CD4-positive, CD25-positive, alpha-beta regulatory T cell (primary cell): ENCODE results near the gene HEG1. TPM values are rescaled to one million over a fixed set of nuclear protein-coding genes. Genes with fewer than 3 reads are reported as not detected.
"Not testable (repeated sequence)": the region's sequence is repeated elsewhere in the genome, so short reads cannot be mapped to it uniquely, and the experiment has no call there.

Source experiments
- ATAC-seq, 2 donors: fragments of 150-1000 bp; cut with Tn5 transposase; one replicate each; pipeline ENCODE4 v1.10.0; 2021; ENCODE audit warnings: low read depth in 2 of 2, moderate number of reproducible peaks in 2 of 2, moderate library complexity in 1 of 2
- DNase-seq, 3 donors: peaks; one replicate each; pipeline versions ENCODE4 v3.0.0 to v3.0.0-alpha.2; 2012 to 2022; ENCODE audit warnings: mixed read lengths in 1 of 3
- H3K27ac ChIP-seq: one replicate; pipeline ENCODE4 v1.7.0; 2013; ENCODE audit warnings: mild to moderate bottlenecking, low read length; ENCODE audit not compliant: insufficient read depth, poor library complexity, severe bottlenecking
- H3K27me3 ChIP-seq: one replicate; pipeline ENCODE4 v1.7.0; 2013; ENCODE audit warnings: low read length; ENCODE audit not compliant: control insufficient read depth, insufficient read depth
- H3K36me3 ChIP-seq: one replicate; pipeline ENCODE4 v1.7.0; 2013; ENCODE audit warnings: mild to moderate bottlenecking, low read length, moderate library complexity; ENCODE audit not compliant: control insufficient read depth, insufficient read depth
- H3K4me1 ChIP-seq: 2 replicates; pipeline ENCODE4 v1.7.0; 2013; ENCODE audit warnings: mild to moderate bottlenecking, low read length; ENCODE audit not compliant: insufficient read depth, control insufficient read depth, poor library complexity, severe bottlenecking
- H3K4me3 ChIP-seq: one replicate; pipeline ENCODE4 v1.7.0; 2013; ENCODE audit warnings: low read depth, mild to moderate bottlenecking, low read length, moderate library complexity
- H3K9me3 ChIP-seq, 2 experiments: 1 replicate in 1 of 2; 2 replicates in 1 of 2; pipeline ENCODE4 v1.7.0; 2013; ENCODE audit warnings: low read length in 2 of 2, mild to moderate bottlenecking in 1 of 2, moderate library complexity in 1 of 2; ENCODE audit not compliant: control insufficient read depth in 2 of 2
- H3K27ac Mint-ChIP-seq, 3 donors: one replicate each; pipeline ENCODE4 v1.8.0; 2020 to 2022; ENCODE audit warnings: mild to moderate bottlenecking in 3 of 3, mixed read lengths in 3 of 3, moderate library complexity in 2 of 3
- H3K27me3 Mint-ChIP-seq: one replicate; pipeline ENCODE4 v1.8.0; 2022; ENCODE audit warnings: mild to moderate bottlenecking, mixed read lengths
- H3K36me3 Mint-ChIP-seq: one replicate; pipeline ENCODE4 v1.8.0; 2020; ENCODE audit warnings: mixed read lengths
- H3K4me1 Mint-ChIP-seq, 4 donors: one replicate each; pipeline ENCODE4 v1.8.0; 2020 to 2022; ENCODE audit warnings: mixed read lengths in 4 of 4, mild to moderate bottlenecking in 1 of 4
- H3K4me3 Mint-ChIP-seq, 4 donors: one replicate each; pipeline ENCODE4 v1.8.0; 2020 to 2022; ENCODE audit warnings: mild to moderate bottlenecking in 4 of 4, mixed read lengths in 4 of 4, moderate library complexity in 3 of 4
- H3K9me3 Mint-ChIP-seq, 7 donors: one replicate each; pipeline ENCODE4 v1.8.0; 2020 to 2022; ENCODE audit warnings: mixed read lengths in 7 of 7, mild to moderate bottlenecking in 3 of 7, moderate library complexity in 2 of 7
- polyA plus RNA-seq, 4 donors: library from polyadenylated mRNA; unstranded; fragments of 300-500 nt; fragmentation: Illumina TruSeq; gene quantifications; one replicate each; pipeline ENCODE4 v1.2.3, GENCODE V29; 2021
- total RNA-seq: library from RNA; stranded (reverse); gene quantifications from one replicate; pipeline ENCODE4 v1.2.3, GENCODE V29; 2022

The HEG1 gene
- total and polyA plus RNA-seq, 5 donors from 2014 or later = 0.95 to 24.8 (median 2.3) TPM

GRCh38 chr3:124965413-124965812 lies 90.4 kb downstream of the HEG1 start:
- no peaks in the 10 kb centered on the region for H3K27me3 ChIP-seq
- no peak overlapping the region for H3K27ac Mint-ChIP-seq
- H3K4me3 Mint-ChIP-seq = no peak overlapping the region
- no peaks in the 10 kb centered on the region for H3K9me3 Mint-ChIP-seq
- DNase-seq (no peak), ATAC-seq (no peak)
- no peaks in the 10 kb centered on the region for H3K4me1 ChIP-seq
- no peak overlapping the region for H3K4me3 ChIP-seq
- H3K27ac ChIP-seq = no peak overlapping the region
- H3K36me3 Mint-ChIP-seq = peaks cover 10% of the 10 kb centered on the region
- H3K9me3 ChIP-seq = no peaks in the 10 kb centered on the region
- H3K36me3 ChIP-seq = peaks cover 13% of the 10 kb centered on the region
- H3K27me3 Mint-ChIP-seq = peaks cover 8% of the 10 kb centered on the region
- peaks cover 0 to 4% (median 0%) of the 10 kb centered on the region in 4 donors for H3K4me1 Mint-ChIP-seq

- no peak overlapping the region for H3K27ac Mint-ChIP-seq
- Histone ChIP-seq H3K36me3 (peaks cover 4% of the 10 kb centered on the region), H3K27ac (no peak overlapping the region), H3K4me1 (no peaks in the 10 kb centered on the region), H3K4me3 (no peak overlapping the region), H3K9me3 (no peaks in the 10 kb centered on the region), H3K27me3 (no peaks in the 10 kb centered on the region)
- ATAC-seq (no peak), DNase-seq (no peak)
- peaks cover 3% of the 10 kb centered on the region for H3K36me3 Mint-ChIP-seq
- H3K27me3 Mint-ChIP-seq = peaks cover 8% of the 10 kb centered on the region
- peaks cover 0 to 4% (median 0%) of the 10 kb centered on the region in 4 donors for H3K4me1 Mint-ChIP-seq
- no peaks in the 10 kb centered on the region for H3K9me3 Mint-ChIP-seq
- no peak overlapping the region for H3K4me3 Mint-ChIP-seq
Measured at GRCh38 chr3:124964387-124964786, 91.4 kb downstream of the HEG1 start.

- no peak for ATAC-seq
- no peaks in the 10 kb centered on the region for H3K27me3 ChIP-seq
- H3K4me3 ChIP-seq = no peak overlapping the region
- H3K4me1 ChIP-seq = no peaks in the 10 kb centered on the region
- no peaks in the 10 kb centered on the region for H3K9me3 ChIP-seq
- H3K36me3 ChIP-seq = no peaks in the 10 kb centered on the region
- no peaks in the 10 kb centered on the region for H3K36me3 Mint-ChIP-seq
- H3K4me1 Mint-ChIP-seq = peaks cover 0 to 4% (median 0%) of the 10 kb centered on the region in 4 donors
- no peaks in the 10 kb centered on the region for H3K9me3 Mint-ChIP-seq
- no peak overlapping the region for H3K4me3 Mint-ChIP-seq
- no peak for DNase-seq
- peaks cover 12% of the 10 kb centered on the region for H3K27me3 Mint-ChIP-seq
- H3K27ac Mint-ChIP-seq = no peak overlapping the region
- no peak overlapping the region for H3K27ac ChIP-seq
Measured at GRCh38 chr3:124963755-124964154, 92.0 kb downstream of the HEG1 start.

GRCh38 chr3:124962403-124962940 lies 93.3 kb downstream of the HEG1 start:
- Mint-ChIP-seq H3K36me3 (no peaks in the 10 kb centered on the region), H3K9me3 (no peaks in the 10 kb centered on the region), H3K27me3 (peaks cover 16% of the 10 kb centered on the region), H3K4me3 (no peak overlapping the region), H3K4me1 (peaks cover 0 to 4% (median 0%) of the 10 kb centered on the region in 4 donors), H3K27ac (no peak overlapping the region)
- DNase-seq = no peak
- H3K27ac ChIP-seq = no peak overlapping the region
- no peak overlapping the region for H3K4me3 ChIP-seq
- no peak for ATAC-seq
- no peaks in the 10 kb centered on the region for H3K36me3 ChIP-seq
- H3K9me3 ChIP-seq = no peaks in the 10 kb centered on the region
- H3K4me1 ChIP-seq = no peaks in the 10 kb centered on the region
- no peaks in the 10 kb centered on the region for H3K27me3 ChIP-seq

GRCh38 chr3:124960698-124961097 lies 95.1 kb downstream of the HEG1 start:
- H3K27me3 ChIP-seq = no peaks in the 10 kb centered on the region
- H3K36me3 Mint-ChIP-seq = no peaks in the 10 kb centered on the region
- H3K4me1 Mint-ChIP-seq = peaks cover 0 to 1% (median 0%) of the 10 kb centered on the region in 4 donors

DNA sequence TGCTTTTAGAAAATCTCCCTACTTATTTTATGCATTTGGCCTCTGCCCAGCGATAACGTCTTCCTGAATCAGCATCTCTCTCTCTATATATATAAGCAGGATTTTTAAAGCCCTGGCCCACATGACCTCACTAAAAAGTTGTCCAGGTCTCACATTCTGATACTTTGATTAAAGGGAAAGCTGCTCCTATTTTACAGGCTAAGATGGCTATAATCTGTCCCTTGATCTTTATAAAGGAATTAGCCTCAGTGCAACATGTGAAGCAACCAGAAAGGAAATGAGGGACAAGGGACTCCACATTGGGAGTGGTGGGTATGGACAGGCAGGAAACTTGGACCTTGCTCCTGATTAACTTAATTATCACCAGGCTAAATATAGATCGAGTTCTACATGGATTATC lies 95.7 kb downstream of the HEG1 start:
- no peaks in the 10 kb centered on the region for H3K27me3 ChIP-seq
- H3K27ac Mint-ChIP-seq = no peak overlapping the region
- H3K27ac ChIP-seq = no peak overlapping the region
- H3K36me3 ChIP-seq = no peaks in the 10 kb centered on the region
- H3K4me3 Mint-ChIP-seq = no peak overlapping the region
- no peak overlapping the region for H3K4me3 ChIP-seq
- ATAC-seq (no peak), DNase-seq (no peak)
- H3K27me3 Mint-ChIP-seq = peaks cover 20% of the 10 kb centered on the region
- H3K4me1 Mint-ChIP-seq = no peaks in the 10 kb centered on the region
- no peaks in the 10 kb centered on the region for H3K9me3 ChIP-seq
- peaks cover 0 to 3% (median 0%) of the 10 kb centered on the region in 7 donors for H3K9me3 Mint-ChIP-seq
- H3K4me1 ChIP-seq = no peaks in the 10 kb centered on the region
- no peaks in the 10 kb centered on the region for H3K36me3 Mint-ChIP-seq

More at GRCh38 chr3:124960698-124961097, 95.1 kb downstream of the HEG1 start:
- Mint-ChIP-seq H3K27ac (no peak overlapping the region), H3K9me3 (peaks cover 0 to 3% (median 0%) of the 10 kb centered on the region in 7 donors), H3K27me3 (peaks cover 16% of the 10 kb centered on the region), H3K4me3 (no peak overlapping the region)
- DNase-seq (no peak), ATAC-seq (no peak)
- H3K27ac ChIP-seq = no peak overlapping the region
- H3K4me3 ChIP-seq = no peak overlapping the region
- H3K36me3 ChIP-seq = no peaks in the 10 kb centered on the region
- H3K4me1 ChIP-seq = no peaks in the 10 kb centered on the region
- H3K9me3 ChIP-seq = no peaks in the 10 kb centered on the region

- peaks cover 24% of the 10 kb centered on the region for H3K27me3 Mint-ChIP-seq
- not testable (repeated sequence) for H3K4me1 Mint-ChIP-seq, H3K27ac ChIP-seq, H3K36me3 Mint-ChIP-seq, H3K27me3 ChIP-seq, H3K36me3 ChIP-seq, H3K9me3 Mint-ChIP-seq, H3K4me3 ChIP-seq, H3K27ac Mint-ChIP-seq, H3K9me3 ChIP-seq, H3K4me1 ChIP-seq, DNase-seq, ATAC-seq, H3K4me3 Mint-ChIP-seq
Measured at GRCh38 chr3:124957951-124958350, 97.8 kb downstream of the HEG1 start.

- H3K27me3 ChIP-seq = peaks cover 7% of the 10 kb centered on the region
Measured at GRCh38 chr3:124952282-124952855, 103.4 kb downstream of the HEG1 start.

More at GRCh38 chr3:124952282-124952855, 103.4 kb downstream of the HEG1 start:
- DNase-seq (no peak), ATAC-seq (no peak)
- Mint-ChIP-seq H3K4me3 (no peak overlapping the region), H3K4me1 (no peaks in the 10 kb centered on the region), H3K36me3 (no peaks in the 10 kb centered on the region), H3K27me3 (peaks cover 13% of the 10 kb centered on the region), H3K9me3 (peaks cover 0 to 3% (median 0%) of the 10 kb centered on the region in 7 donors), H3K27ac (no peak overlapping the region)
- H3K4me3 ChIP-seq = no peak overlapping the region
- H3K9me3 ChIP-seq = no peaks in the 10 kb centered on the region
- no peaks in the 10 kb centered on the region for H3K4me1 ChIP-seq
- no peaks in the 10 kb centered on the region for H3K36me3 ChIP-seq
- no peak overlapping the region for H3K27ac ChIP-seq
